GM12878 (cell line): Measurements from ENCODE around the gene RABL6. TPM values are rescaled to one million over a fixed set of nuclear protein-coding genes. Genes with fewer than 3 reads are reported as not detected.

ENCODE experiments used
- ATAC-seq: fragments of 200-7000 bp; cut with Tn5 transposase; 3 replicates; pipeline ENCODE4 v1.9.1; 2020; ENCODE audit warnings: mild to moderate bottlenecking, moderate library complexity
- BruUV-seq: library from RNA; stranded (reverse); fragments of 400-500 nt; replicated peaks from 2 replicates; lab custom pipeline; 2021; lab: Mats Ljungman, UMichigan
- CTCF ChIA-PET: fragments of 300-600 bp; sonication (Branson Sonifier 250); formaldehyde crosslinking; extraction: SDS; loops from one replicate; lab custom pipeline; 2021; ENCODE audit warnings: inconsistent platforms; lab: Yijun Ruan, JAX
- POLR2A ChIA-PET: fragments of 350-600 bp; formaldehyde crosslinking; extraction: SDS; loops from one replicate; lab custom pipeline; 2021; ENCODE audit warnings: inconsistent platforms; lab: Charles Lee
- RAD21 ChIA-PET: fragments of 300-600 bp; sonication (Branson Sonifier 250); formaldehyde crosslinking; loops from one replicate; lab custom pipeline; 2023; ENCODE audit warnings: antibody characterized with exemption; ENCODE audit not compliant: unreplicated experiment; lab: Charles Lee
- SMC1A ChIA-PET: fragments of 300-600 bp; sonication (Branson Sonifier 250); formaldehyde crosslinking; loops from one replicate; lab custom pipeline; 2023; ENCODE audit not compliant: unreplicated experiment, uncharacterized antibody; lab: Charles Lee
- DNase-seq: peaks from one replicate; pipeline ENCODE4 v3.0.0-alpha.2; 2011; ENCODE audit warnings: low read depth, low spot score
- FAIRE-seq: peaks from 3 replicates; lab custom pipeline; 2011; peaks lifted over from hg19 to GRCh38; lab: Jason Lieb, UNC
- H2AFZ ChIP-seq: 2 replicates; pipeline ENCODE4 v1.6.0; 2011; ENCODE audit warnings: low read depth, low read length, control low read depth; ENCODE audit not compliant: control insufficient read depth
- H3K27ac ChIP-seq: 2 replicates; pipeline ENCODE4 v1.5.1; 2011; ENCODE audit warnings: control low read depth; ENCODE audit not compliant: control insufficient read depth, insufficient read depth
- H3K27me3 ChIP-seq, 2 experiments: replicated peaks in 1 of 2; 2 replicates each; pipeline versions ENCODE4 v1.6.0 to v1.6.1; 2011; ENCODE audit warnings: low read length in 1 of 2; ENCODE audit not compliant: control insufficient read depth in 2 of 2, insufficient read depth in 2 of 2
- H3K36me3 ChIP-seq, 2 experiments: 2 replicates each; pipeline ENCODE4 v1.5.1; 2011; ENCODE audit warnings: low read length in 1 of 2; ENCODE audit not compliant: control insufficient read depth in 2 of 2, insufficient read depth in 2 of 2
- H3K4me1 ChIP-seq: 2 replicates; pipeline ENCODE4 v1.6.1; 2011; ENCODE audit warnings: mild to moderate bottlenecking, low read length, moderate library complexity, mixed read lengths; ENCODE audit not compliant: control insufficient read depth, insufficient read depth
- H3K4me2 ChIP-seq: 2 replicates; pipeline ENCODE4 v1.6.0; 2011; ENCODE audit warnings: control low read depth; ENCODE audit not compliant: control insufficient read depth, insufficient read depth
- H3K4me3 ChIP-seq: fragments of 200-600 bp; sonication (generic); 2 replicates; pipeline ENCODE4 v1.5.1; 2016
- H3K79me2 ChIP-seq: 2 replicates; pipeline ENCODE4 v1.6.0; 2011; ENCODE audit warnings: low read length; ENCODE audit not compliant: control insufficient read depth, insufficient read depth
- H3K9ac ChIP-seq: 2 replicates; pipeline ENCODE4 v1.8.0; 2011; ENCODE audit warnings: low read length, control low read depth, mixed read lengths; ENCODE audit not compliant: control insufficient read depth, insufficient read depth
- H3K9me3 ChIP-seq: replicated peaks from 3 replicates; pipeline ENCODE4 v1.5.1; 2011; ENCODE audit warnings: mild to moderate bottlenecking, low read length; ENCODE audit not compliant: control insufficient read depth, insufficient read depth
- H4K20me1 ChIP-seq: 2 replicates; pipeline ENCODE4 v1.6.0; 2011; ENCODE audit not compliant: control insufficient read depth, insufficient read depth
- CBFB ChIP-seq: IDR thresholded peaks from 2 replicates; pipeline ENCODE4 v1.6.1; 2016; ENCODE audit warnings: antibody characterized with exemption, low read depth
- SREBF1 ChIP-seq: IDR thresholded peaks from 2 replicates; pipeline ENCODE4 v1.6.1; 2012; ENCODE audit warnings: mild to moderate bottlenecking, low read length
- WGBS: methylation state at CpG from one replicate; pipeline ENCODE4 v1.1.6; 2016; ENCODE audit warnings: low lambda C conversion rate; ENCODE audit not compliant: insufficient replicate concordance, insufficient coverage; ENCODE audit errors: missing lambda C conversion rate; 5-methylcytosine and 5-hydroxymethylcytosine counted together
- in situ Hi-C: fragments of 300-500 bp; cut with MboI; formaldehyde crosslinking; loops from 9 replicates; pipeline ENCODE4 v1.14.3; 2018; ENCODE audit warnings: mixed read lengths
- intact Hi-C: fragments of 100-400 bp; cut with micrococcal nuclease; formaldehyde crosslinking; loops from one replicate; pipeline ENCODE4 v1.14.2; 2022; ENCODE audit not compliant: unreplicated experiment
- polyA plus RNA-seq, 11 experiments: library from polyadenylated mRNA; depleted of rRNA in 4 of 11; unstranded in 6 of 11; stranded (reverse) in 5 of 11; fragments of >200 nt; fragmentation: Nextera tagmentation in 4 of 11; fragmentation: Illumina TruSeq in 1 of 11; extraction: Ambion mirVana in 4 of 11; extraction: Trizol in 1 of 11; gene quantifications; 1 replicate in 1 of 11; 2 replicates in 10 of 11; pipeline versions ENCODE4 v1.2.1 to v1.2.3, GENCODE V29; 2011 to 2016; ENCODE audit warnings: inconsistent platforms in 2 of 11, missing spikeins in 2 of 11, low read depth in 1 of 11
- total RNA-seq, 4 experiments: library from RNA; depleted of rRNA in 3 of 4; stranded (reverse); fragments of >200 nt in 3 of 4; fragmentation: Illumina TruSeq in 1 of 4; extraction: Trizol in 1 of 4; gene quantifications; 2 replicates each; pipeline versions ENCODE4 v1.2.1 to v1.2.3, GENCODE V29; 2013 to 2021
- TF ChIP-seq, protein P1 (sequence below): fragments of 450-650 bp; IDR thresholded peaks from 2 replicates; pipeline ENCODE4 v1.6.1; 2018; ENCODE audit warnings: mild to moderate bottlenecking, low read depth, moderate library complexity; ENCODE audit not compliant: partially characterized antibody

The RABL6 gene
- total and polyA plus RNA-seq, 10 of the 15 experiments (the other 5 are each of a cell fraction or from before 2014, with no cell fraction given) = 1.4 to 134 (median 42.7) TPM

GRCh38 chr9:136804509-136805206 lies 3.1 kb upstream of the RABL6 start (continued):
- TF ChIP-seq SREBF1 = no peak
- TF ChIP-seq CBFB = no peak

- H4K20me1 ChIP-seq = no peaks in the 10 kb centered on the region
- peaks cover 0 to 4% of the 10 kb centered on the region in 2 experiments; a peak in 2 of 4 replicates for H3K36me3 ChIP-seq
- BruUV-seq = no TSS peak
- no peak overlapping the region for H2AFZ ChIP-seq
- ChIA-PET POLR2A (interaction anchor here (0.5 to 1.2 kb wide), 3 partner anchors 10 to 345 kb away, joined by 3 read pairs; no protein-coding TSS in a partner anchor), SMC1A (no interaction called here), CTCF (interaction anchor here (0.9 to 4.4 kb wide), 3 partner anchors 12 to 230 kb away, joined by 3 to 15 read pairs (median 6); no protein-coding TSS in a partner anchor), RAD21 (interaction anchor here (1.4 kb wide), 1 partner anchor 230 kb away, joined by 4 read pairs; no protein-coding TSS in a partner anchor)
- no peaks in the 10 kb centered on the region for H3K9me3 ChIP-seq
- no peak for DNase-seq
- no peak for ATAC-seq
- TF ChIP-seq, protein P1, sequence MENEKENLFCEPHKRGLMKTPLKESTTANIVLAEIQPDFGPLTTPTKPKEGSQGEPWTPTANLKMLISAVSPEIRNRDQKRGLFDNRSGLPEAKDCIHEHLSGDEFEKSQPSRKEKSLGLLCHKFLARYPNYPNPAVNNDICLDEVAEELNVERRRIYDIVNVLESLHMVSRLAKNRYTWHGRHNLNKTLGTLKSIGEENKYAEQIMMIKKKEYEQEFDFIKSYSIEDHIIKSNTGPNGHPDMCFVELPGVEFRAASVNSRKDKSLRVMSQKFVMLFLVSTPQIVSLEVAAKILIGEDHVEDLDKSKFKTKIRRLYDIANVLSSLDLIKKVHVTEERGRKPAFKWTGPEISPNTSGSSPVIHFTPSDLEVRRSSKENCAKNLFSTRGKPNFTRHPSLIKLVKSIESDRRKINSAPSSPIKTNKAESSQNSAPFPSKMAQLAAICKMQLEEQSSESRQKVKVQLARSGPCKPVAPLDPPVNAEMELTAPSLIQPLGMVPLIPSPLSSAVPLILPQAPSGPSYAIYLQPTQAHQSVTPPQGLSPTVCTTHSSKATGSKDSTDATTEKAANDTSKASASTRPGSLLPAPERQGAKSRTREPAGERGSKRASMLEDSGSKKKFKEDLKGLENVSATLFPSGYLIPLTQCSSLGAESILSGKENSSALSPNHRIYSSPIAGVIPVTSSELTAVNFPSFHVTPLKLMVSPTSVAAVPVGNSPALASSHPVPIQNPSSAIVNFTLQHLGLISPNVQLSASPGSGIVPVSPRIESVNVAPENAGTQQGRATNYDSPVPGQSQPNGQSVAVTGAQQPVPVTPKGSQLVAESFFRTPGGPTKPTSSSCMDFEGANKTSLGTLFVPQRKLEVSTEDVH = no peak
- peaks cover 15% of the 10 kb centered on the region for H3K4me1 ChIP-seq
- WGBS = 70% methylated on average over 12 of the region's 12 CpGs
- H3K27ac ChIP-seq = no peak overlapping the region
- no peak overlapping the region for H3K9ac ChIP-seq
- intact Hi-C loops = loop anchor here (10.0 kb wide), 1 partner anchor 80 kb away; the partner anchor contains the start of gene TRAF2
- H3K27me3 ChIP-seq = no peaks in the 10 kb centered on the region
- in situ Hi-C loops = no loop called here
- H3K79me2 ChIP-seq = peaks cover 27% of the 10 kb centered on the region
- no peak overlapping the region for H3K4me3 ChIP-seq
- H3K4me2 ChIP-seq = no peak overlapping the region
- no peak for FAIRE-seq
Observed at GRCh38 chr9:136805207-136805740, 2.5 kb upstream of the RABL6 start.
